HG03442 (cell line): ENCODE data around the gene HNRNPUL1.
"Not testable (repeated sequence)": the region's sequence is repeated elsewhere in the genome, so short reads cannot be mapped to it uniquely, and the experiment has no call there.

Experiments used
- ATAC-seq: cut with Tn5 transposase; IDR thresholded peaks from one replicate; pipeline ENCODE4 v1.9.1; 2021; ENCODE audit warnings: mild to moderate bottlenecking, moderate library complexity; ENCODE audit not compliant: unreplicated experiment

Gene HNRNPUL1

DNA sequence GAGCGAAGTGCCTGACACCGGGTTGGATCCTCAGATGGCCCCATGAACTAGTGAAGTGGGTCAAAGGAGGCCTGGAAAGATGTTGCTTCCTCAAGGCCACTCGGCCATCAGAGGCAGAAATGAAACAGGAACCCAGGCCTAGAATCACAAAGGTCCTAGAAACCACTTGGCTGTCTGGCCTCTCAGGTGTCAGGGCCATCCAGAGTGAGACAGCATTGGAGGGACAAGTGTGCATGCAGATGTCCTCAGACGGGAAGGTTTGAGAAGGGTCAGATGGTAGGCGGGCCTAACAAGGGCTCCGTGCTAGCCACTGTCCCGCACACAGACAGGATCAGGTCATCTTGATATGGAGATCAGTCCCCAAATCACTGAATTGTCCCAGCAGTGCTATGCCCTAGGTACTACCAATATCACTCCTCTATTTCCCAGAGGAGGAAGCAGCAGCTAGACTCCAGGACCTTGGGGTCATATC is 60.1 kb downstream of the HNRNPUL1 start:
- ATAC-seq: no peak

DNA sequence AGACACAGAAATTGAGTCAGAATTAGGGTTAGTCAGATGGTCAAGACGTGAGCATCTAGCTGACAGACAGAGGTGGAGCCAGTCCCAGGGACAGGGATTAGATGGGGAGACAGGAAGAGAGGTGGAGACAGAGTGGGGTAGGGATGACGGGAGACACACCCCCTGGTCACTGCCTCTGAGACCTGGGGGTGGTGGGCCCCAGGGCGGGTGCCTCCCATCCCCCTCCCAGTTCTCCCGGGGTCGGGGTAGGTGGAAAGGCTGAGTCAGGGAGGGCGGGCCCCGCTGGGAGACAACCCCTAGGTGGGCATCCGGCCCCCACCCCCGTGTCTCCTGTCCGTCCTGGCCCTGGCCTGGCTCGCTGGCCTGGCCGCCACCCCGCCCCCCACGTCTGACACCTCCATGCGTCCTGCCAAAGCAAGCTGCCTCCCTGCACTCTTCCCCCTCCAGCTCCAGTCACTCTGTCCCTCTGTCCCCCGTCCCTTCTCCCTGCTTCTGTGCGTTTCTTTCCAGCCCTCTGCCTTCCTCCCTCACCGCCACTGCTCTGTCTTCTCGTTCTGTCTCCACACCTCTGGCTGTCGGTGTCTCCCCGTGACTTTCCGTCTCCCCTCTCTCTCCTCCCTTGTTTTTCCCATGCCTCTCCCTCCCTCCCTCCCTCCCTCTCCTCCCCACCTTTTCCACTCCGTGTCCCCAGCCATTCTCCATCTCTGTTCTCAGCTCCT is 60.9 kb downstream of the HNRNPUL1 start:
- no peak for ATAC-seq

DNA sequence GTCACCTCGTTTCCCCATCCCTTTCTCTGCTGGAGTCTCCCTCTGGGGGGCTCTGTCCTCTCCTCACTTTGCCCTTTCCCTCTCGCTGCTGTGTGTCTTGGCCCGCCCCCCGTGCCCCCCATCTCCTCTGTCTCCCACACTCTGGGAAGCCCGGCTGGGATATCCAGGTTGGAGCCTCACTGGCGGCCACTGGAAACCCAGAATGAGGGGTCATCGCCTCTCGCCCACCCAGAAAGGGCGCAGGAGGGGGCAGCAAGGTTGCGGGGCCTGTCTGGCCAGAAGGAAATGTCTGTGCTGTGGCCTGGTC is 61.4 kb downstream of the HNRNPUL1 start:
- ATAC-seq: no peak

- no peak for ATAC-seq
Observed at GRCh38 chr19:41325947-41326706, 62.0 kb downstream of the HNRNPUL1 start.

- no peak for ATAC-seq
Observed at GRCh38 chr19:41327076-41327575, 63.0 kb downstream of the HNRNPUL1 start.

DNA sequence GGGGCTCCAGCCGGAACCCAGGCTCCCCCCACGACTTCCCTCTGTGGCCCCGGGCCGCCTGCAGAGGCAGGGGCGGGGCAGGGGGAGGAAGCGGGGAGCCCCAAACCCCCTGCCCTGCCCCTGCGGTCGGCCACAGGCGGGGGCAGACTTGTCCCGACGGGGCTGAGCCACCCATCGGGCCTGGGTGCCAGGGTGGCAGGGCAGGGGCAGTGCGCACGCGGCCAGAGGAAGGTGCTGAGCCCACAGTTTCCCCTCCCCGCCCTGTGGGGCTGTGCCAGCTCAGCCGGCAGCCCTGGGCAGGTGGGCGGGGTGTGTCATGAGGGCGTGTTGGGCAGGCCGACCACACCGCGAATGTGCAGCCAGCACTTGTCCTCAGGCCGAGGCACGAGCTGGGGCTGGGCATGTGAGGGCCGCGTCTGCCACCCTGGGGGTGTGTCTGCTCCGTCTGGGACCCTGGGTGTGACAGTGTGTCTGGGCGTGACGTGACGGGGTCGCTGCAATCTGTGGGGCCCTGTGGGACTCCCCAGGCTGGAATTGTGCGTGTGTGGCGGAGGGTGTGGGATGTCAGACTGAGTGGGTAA is 63.5 kb downstream of the HNRNPUL1 start:
- ATAC-seq: peak; percentile 42

- ATAC-seq: peak; percentile 20
Observed at GRCh38 chr19:41328157-41328841, 64.1 kb downstream of the HNRNPUL1 start.

DNA sequence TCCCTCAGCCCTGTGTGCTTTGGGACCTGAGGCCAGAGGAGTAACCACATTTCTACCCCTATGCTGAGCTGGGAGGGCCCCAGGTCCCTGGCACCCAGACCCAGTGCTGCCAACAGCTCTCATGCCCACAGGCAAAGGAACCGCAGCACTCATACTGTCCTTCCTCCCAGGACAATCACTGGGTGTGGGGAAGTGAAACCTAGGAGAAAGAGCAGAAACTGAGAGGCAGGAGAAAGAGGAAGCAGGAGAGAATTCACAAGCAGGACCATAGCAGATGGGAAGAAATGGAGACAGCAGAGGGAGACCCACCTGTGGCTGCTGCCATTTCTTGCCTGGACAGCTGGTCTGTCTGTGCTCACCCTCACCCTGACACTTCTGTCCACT is 64.7 kb downstream of the HNRNPUL1 start:
- ATAC-seq: no peak

GRCh38 chr19:41330481-41330880 is 66.3 kb downstream of the HNRNPUL1 start:
- ATAC-seq: no peak

- no peak for ATAC-seq
Observed at GRCh38 chr19:41330946-41331678, 66.9 kb downstream of the HNRNPUL1 start.

GRCh38 chr19:41332000-41332399 is 67.8 kb downstream of the HNRNPUL1 start:
- ATAC-seq: no peak

GRCh38 chr19:41332468-41332867 is 68.3 kb downstream of the HNRNPUL1 start:
- ATAC-seq: no peak

DNA sequence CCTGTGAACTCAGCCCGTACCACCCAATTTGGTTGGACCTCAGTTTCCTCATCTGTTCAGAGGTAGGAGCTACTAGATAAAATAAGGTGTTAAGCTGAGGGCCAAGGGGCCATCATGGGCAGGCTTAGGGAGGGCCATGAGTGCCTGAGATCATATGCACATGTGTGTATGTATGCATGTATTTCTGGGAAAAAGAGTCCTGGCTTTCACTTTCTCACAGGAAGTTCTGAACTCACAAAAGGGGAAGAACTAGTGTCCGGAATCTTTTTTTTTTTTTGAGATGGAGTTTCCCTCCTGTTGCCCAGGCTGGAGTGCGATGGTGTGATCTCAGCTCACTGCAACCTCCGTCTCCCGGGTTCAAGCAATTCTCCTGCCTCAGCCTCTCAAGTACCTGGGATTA is 70.6 kb downstream of the HNRNPUL1 start:
- ATAC-seq: no peak

DNA sequence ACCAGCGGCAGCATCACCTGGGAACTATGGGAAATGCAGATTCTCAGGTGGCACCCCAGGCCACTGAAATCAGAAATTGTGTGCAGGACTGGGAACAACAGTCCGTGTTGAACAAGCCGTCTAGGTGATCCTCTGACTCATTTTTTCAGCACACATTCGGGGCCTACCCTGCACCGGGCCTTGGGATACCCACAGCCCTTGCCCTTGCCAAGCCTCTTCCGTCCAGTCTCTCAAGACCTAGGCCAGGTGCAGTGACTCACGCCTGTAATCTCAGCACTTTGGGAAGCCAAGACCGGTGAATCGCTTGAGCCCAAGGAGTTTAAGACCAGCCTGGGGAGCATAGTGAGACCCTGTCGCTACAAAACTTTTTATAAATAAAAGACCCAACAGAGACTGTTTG is 71.3 kb downstream of the HNRNPUL1 start:
- ATAC-seq: no peak

- ATAC-seq: no peak
Observed at GRCh38 chr19:41339936-41340335, 75.8 kb downstream of the HNRNPUL1 start.

GRCh38 chr19:41341669-41342490 is 77.7 kb downstream of the HNRNPUL1 start:
- no peak for ATAC-seq

DNA sequence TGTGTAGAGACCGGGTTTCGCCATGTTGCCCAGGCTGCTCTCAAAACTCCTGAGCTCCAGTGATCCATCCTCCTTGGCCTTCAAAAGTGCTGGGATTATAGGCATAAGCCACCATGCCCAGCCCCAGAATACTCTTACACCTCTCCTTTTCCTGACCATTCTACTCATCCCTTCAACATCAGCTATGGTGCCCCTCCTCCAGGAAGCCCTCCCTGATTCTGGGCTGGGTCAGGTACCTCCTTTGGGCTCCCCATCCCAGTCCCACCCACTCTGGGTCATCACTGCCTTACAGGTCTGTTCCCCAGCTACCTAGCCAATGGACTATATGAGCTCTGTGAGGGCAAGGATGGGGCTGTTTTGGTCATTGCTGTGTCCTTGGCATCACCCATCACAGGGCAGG is 80.0 kb downstream of the HNRNPUL1 start:
- ATAC-seq: no peak

- not testable (repeated sequence) for ATAC-seq
Observed at GRCh38 chr19:41346916-41347315, 82.7 kb downstream of the HNRNPUL1 start.

DNA sequence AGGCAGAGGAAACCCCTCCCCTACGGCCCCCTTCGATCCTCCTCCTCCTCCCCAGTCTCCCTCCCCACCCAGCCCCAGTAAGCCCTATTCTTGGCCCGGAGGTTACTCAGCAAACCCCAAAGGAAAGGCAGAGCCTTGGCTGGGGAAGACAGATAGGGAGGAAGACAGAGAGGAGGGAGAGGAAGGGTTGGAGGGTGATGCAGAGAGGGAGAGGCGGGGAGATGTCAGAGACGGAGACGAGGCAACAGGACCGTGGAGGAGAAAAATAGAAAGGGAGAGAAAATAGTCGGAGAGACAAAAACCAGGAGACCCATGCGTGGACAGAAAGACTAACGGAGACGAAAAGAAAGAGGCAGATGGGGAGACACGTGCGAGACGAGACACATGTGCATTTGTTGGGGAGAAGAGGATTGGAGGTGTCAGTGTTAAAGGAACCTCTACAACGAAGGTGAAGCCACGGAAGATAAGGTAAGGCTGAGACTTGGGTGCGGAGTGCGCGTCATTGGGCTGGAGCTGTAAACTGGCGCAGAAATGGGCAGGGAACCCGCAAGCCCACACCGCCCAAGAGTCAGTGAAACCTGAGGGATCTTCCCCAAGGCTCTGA is 86.7 kb downstream of the HNRNPUL1 start:
- ATAC-seq: no peak
